GM18511 (cell line): ENCODE results near the gene ANKRD37.
A peak's percentile ranks its signal among the peaks of the same experiment; 100 is the strongest.

Source experiments
- ATAC-seq: cut with Tn5 transposase; IDR thresholded peaks from one replicate; pipeline ENCODE4 v1.9.1; 2021; ENCODE audit warnings: mild to moderate bottlenecking, moderate library complexity; ENCODE audit not compliant: unreplicated experiment

ANKRD37 gene

DNA sequence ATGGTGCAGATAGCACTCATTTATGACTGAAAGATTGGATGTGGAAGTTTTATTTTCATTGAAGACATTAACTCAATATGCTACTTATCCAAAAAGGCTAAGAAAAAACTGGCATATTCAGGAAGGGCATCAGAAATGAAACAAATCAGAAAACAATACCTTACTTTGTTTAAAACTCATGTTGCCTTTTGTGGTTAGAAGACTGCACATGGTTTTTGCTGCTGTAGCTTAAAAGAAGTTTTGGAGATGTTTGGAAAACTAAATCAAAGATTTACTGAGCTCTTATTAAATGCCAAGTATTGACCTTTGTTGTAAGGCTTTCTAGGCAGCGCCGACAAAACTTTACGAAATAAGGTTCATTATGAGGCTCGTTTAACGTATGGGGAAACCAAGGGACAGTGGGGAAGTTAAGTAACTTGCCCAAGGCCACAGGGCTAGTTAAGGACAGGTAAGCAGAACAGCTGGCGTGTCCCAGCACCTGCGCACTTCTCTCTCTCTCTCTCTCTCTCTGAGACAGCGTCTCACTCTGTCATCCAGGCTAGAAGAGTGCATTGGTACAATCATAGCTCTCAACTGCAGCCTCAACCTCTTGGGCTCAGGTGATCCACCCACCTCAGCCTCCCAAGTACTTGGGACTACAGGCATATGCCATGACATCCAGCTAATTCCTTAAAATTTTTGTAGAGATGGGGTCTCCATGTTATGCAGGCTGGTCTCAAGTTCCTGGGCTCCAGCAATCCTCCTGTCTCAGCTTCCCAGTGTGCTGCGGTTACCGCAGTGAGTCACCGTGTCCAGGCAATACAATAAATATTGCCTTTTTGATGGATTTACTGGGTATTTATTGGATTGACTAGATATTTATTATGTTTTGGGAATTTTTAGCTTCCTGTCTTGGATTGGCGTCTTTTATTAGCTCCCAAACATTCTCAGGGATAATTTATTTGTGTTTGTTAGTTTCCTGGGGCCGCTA, 17.0 kb upstream of the ANKRD37 start:
- no peak for ATAC-seq

DNA sequence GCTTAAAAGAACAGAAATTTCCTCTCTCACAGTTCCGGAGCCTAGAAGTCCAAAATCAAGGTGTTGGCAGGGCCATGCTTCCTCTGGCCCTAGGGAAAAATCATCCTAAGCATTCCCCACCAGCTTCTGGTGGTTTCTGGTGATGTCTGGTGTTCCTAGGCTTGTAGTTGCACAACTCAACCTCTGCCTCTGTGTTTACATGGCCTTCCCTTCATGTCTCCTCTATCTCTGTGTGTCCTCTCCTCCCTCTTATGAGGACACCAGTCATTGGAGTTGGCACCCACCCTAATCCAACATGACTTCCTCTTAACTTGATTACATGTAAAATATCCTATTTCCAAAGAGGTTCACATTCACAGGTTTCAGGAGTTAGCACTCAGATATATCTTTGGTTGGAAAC, 16.3 kb upstream of the ANKRD37 start:
- ATAC-seq: no peak

- no peak for ATAC-seq
Observed at GRCh38 chr4:185381288-185382196, 15.1 kb upstream of the ANKRD37 start.

DNA sequence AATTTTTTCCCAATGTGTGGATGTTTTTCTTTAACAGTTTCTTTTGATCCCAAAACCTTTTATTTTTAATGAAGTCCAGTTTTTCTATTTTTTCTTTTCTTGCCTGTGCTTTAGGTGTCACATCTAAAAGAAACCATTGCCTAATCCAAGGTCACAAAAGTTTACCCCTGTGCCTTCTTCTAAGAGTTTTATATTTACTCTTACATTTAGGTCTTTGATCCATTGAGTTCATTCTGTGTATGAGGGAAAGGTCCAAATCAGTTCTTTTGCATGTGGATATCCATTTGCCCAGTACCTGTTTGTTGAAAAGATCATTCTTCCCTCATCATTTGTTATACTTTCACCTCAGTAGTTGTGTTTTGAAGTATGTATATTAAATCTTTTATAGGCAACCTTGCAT, 13.9 kb upstream of the ANKRD37 start:
- ATAC-seq: no peak

- ATAC-seq: no peak
Observed at GRCh38 chr4:185383451-185383850, 13.2 kb upstream of the ANKRD37 start.

DNA sequence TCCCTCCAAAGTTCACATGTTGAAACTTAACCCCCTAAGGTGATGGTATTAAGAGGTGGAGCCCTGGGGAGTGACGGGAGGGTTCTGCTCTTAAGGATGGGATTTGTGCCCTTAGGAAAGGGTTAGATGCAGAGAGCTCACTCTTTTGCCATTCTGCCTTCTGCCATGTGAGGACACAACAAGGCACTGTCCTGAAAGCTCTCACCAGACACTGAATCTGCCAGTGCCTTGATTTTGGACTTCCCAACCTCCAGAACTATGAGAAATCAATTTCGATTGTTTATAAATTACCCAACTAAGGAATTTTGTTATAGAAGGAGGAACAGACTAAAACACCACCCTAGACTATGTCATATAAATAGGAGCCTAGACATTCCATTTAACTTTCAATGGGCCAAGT, 12.6 kb upstream of the ANKRD37 start:
- ATAC-seq: no peak

GRCh38 chr4:185384930-185385331, 11.7 kb upstream of the ANKRD37 start:
- ATAC-seq: no peak

DNA sequence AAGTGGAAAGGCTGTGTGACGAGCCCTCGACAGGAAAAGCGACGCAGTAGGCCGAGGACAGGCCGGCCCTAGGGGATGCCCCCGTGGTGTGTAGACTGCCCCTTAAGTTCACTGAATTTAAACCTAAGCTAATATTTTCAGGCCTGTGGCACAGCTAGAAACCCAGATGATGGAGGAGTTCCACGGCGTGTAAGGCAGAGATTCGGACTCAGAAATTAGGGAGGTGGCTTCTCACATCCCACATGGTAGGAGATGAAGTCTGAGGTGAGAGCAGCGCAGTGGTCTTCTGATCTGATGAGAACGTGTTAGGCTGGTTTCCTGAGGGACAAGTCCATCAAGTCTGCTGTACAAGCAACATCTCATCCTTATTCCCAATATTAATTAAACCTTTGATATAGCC, 8.7 kb upstream of the ANKRD37 start:
- ATAC-seq: no peak

DNA sequence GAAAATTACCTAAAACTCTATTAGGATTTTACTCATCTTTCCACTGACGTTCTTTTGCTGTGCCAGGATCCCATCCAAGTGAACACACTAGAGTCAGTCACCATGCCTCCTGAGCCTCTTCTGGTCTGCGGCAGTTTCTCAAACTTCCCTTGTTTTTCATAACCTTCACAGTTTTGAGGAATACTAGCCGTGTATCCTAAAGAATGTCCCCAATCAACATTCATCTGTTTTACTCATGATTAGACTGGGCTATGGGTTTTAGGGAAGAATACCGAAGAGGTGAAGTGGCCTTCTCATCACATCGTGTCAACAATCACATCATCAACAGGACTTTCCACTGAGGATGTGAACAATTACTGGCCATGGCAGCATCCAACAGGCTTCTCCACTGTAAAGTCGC, 5.7 kb upstream of the ANKRD37 start:
- no peak for ATAC-seq

DNA sequence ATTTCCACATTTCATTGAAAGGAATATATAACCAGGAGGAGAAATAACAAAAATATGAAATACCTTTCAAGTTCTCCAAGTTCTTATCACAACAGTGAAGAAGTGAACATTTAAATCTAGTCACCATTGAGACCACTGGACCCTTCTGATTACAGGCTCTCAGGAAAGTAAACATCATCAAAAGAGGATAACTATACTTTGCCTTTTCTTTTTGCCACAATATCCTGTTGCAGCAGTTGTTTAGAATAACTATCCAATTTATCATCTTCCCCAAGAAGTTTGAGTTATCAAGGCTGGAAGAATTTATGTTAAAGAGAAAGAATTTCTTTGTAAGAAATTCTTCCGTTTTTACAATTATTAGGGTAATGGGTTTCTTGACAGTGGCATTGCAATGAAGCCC, 4.5 kb upstream of the ANKRD37 start:
- ATAC-seq: no peak

DNA sequence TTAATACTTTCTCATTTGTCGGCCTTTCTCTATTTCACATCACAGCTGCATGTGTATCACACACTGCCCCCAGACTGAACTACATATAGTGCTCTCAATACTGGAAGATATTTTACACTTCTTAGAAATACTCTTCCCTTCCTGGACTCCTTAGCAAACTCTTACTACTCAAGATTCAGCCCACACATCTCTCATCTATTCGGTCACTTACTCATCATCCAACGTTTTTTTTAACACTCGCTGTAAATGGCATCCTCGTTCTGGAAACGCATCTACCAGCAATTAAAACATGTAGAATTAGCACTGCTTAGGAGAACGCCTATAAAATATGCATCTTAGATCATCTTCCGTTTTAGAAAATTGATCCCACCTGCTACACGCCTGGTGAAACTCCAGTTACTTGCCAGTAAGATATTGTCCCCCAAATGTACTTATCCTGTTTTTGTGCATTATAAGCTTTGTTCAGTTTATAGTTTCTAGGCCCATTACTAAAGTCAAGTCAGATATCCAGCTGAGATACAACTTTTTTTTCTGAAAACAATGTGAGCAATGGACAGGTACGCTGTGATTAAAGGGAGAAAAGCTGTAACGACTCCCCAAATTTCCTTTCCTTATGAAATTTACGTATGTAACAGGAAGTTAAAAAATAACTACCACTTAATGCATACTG, 1.9 kb upstream of the ANKRD37 start:
- no peak for ATAC-seq

GRCh38 chr4:185395238-185395955, 1.2 kb upstream of the ANKRD37 start, which contains the start of gene LRP2BP:
Gene LRP2BP, minus strand, starts transcription at chr4:185395924. Its CDS starts 17,738 bp downstream, at chr4:185378186.
- no peak for ATAC-seq

DNA sequence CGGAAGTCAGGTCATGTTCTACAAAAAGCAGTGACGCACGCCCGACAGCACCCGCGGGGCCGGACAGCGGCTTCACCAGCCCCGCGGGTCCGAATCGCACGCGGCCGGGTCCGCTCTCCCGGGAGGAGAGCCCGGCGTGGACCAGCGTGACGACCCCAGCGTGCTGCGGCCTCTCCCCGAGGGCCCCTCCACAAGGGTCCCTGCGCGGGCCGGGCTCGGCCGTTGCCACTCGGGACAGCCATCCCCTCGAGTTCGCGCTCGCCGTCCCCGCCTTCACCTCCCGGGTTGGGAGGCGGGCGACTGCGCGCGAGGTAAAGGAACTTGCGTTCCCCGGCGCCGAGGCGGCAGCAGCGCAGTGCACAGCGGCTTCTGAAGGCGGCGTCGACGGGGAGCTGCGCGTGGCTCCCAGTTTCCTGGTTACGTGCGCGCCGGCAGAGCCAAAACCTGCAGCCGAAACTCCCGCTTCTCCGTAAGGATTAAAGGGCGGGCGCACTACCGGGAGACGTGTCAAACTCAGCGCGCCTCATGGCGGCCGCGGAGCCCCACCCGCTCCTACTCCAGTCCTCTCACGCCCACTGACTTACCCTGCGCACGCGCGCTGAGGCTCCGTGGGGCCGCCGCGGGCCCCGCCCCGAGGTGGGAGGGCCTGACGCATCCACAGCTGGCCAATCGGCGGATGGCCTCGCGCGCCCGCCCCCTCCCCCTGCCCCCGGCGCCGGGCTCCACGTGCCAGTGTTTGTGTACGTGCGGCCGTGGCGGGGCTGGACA, 501 bp upstream of the ANKRD37 start:
- ATAC-seq: peak; percentile 77

- no peak for ATAC-seq
Observed at GRCh38 chr4:185398618-185399017, 2.0 kb downstream of the ANKRD37 start.

GRCh38 chr4:185399466-185399865, 2.8 kb downstream of the ANKRD37 start:
- no peak for ATAC-seq

DNA sequence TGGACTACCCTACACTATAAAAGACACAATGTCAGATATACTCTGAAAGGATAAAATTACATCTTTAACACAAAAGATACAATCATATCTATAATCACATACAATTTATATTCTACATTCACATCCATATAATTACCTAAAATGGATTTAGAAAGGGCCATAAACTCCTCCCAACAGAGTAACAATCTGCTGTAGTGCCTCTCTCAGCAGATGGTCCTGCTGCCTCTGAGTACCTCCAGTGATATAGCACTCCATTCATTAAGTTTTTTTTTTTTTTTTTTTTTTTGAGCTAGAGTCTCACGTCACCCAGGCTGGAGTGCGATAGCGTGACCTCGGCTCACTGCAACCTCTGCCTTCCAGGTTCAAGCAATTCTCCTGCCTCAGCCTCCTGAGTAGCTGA, 7.4 kb downstream of the ANKRD37 start:
- ATAC-seq: no peak

DNA sequence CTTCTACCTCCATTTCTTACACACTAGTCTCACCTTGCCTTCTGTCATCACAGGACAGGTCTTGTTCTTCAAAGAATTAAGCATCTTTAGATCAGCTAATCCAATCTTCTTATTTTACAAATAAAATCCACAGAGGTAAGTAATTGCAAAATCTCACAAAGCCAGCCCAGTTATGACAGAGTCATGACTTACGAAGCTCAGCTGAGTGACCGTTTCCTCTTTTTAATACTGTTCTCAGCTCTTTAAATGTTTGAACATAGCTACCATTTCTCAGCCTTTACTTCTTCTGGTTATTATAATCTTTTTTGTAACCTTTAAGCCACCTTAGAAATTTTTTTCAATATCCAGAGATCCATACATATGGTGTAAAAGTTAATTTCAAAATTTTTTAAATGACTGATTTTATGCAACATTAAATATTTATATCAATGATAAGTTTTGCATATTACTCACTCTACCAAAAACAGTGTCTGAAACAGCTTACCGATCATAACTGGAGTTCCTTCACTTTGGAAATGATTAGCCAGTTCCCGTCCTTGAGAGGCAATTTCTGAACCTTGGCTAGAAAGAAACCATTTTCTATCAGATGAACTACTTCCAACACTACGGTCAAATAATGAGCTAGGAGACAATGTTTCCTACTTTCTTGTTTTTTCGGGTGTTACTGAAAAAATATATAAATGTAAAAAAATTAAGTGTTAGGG, 8.8 kb downstream of the ANKRD37 start:
- ATAC-seq: peak; percentile 78

GRCh38 chr4:185408432-185408831, 11.8 kb downstream of the ANKRD37 start:
- no peak for ATAC-seq

- no peak for ATAC-seq
Observed at GRCh38 chr4:185411849-185412248, 15.2 kb downstream of the ANKRD37 start.
